A673 (cell line): ENCODE data around the gene VMAC. TPM values are rescaled to one million over a fixed set of nuclear protein-coding genes. Genes with fewer than 3 reads are reported as not detected.

ENCODE experiments used
- BruUV-seq: library from RNA; stranded (reverse); fragments of 400-500 nt; replicated peaks from 2 replicates; lab custom pipeline; 2021; lab: Mats Ljungman, UMichigan
- CTCF ChIA-PET: fragments of 300-600 bp; sonication (Branson Sonifier 250); formaldehyde crosslinking; loops from one replicate; lab custom pipeline; 2022; ENCODE audit warnings: antibody characterized with exemption; lab: Charles Lee
- POLR2A ChIA-PET: fragments of 300-600 bp; sonication (Branson Sonifier 250); formaldehyde crosslinking; loops from one replicate; lab custom pipeline; 2022; ENCODE audit warnings: antibody characterized with exemption; ENCODE audit not compliant: low non-redundant PET; lab: Charles Lee
- DNase-seq: peaks from one replicate; pipeline ENCODE4 v3.0.0-alpha.2; 2015; ENCODE audit warnings: low spot score
- H3K27ac ChIP-seq: fragments of 200-600 bp; sonication (generic); 2 replicates; pipeline ENCODE4 v1.5.1; 2016; ENCODE audit warnings: mixed run types, low read depth, mild to moderate bottlenecking, mixed read lengths, antibody characterized with exemption, low read length; ENCODE audit not compliant: poor library complexity, severe bottlenecking
- H3K27me3 ChIP-seq: fragments of 200-600 bp; sonication (generic); replicated peaks from 2 replicates; pipeline ENCODE4 v1.6.1; 2017; ENCODE audit warnings: mixed run types, low read depth, mild to moderate bottlenecking, mixed read lengths, antibody characterized with exemption, low read length; ENCODE audit not compliant: insufficient read depth, poor library complexity
- H3K36me3 ChIP-seq: fragments of 200-600 bp; sonication (generic); 2 replicates; pipeline ENCODE4 v1.6.1; 2016; ENCODE audit warnings: mixed run types, mild to moderate bottlenecking, mixed read lengths, antibody characterized with exemption, low read length; ENCODE audit not compliant: insufficient read depth, poor library complexity, severe bottlenecking
- H3K4me1 ChIP-seq: fragments of 200-600 bp; sonication (generic); 2 replicates; pipeline ENCODE4 v1.6.1; 2017; ENCODE audit warnings: mixed run types, mild to moderate bottlenecking, mixed read lengths, antibody characterized with exemption, low read length; ENCODE audit not compliant: insufficient read depth, poor library complexity, severe bottlenecking
- H3K4me3 ChIP-seq: fragments of 200-600 bp; sonication (generic); 2 replicates; pipeline ENCODE4 v1.5.1; 2016; ENCODE audit warnings: low read depth, mixed run types, mild to moderate bottlenecking, mixed read lengths, low read length; ENCODE audit not compliant: poor library complexity, severe bottlenecking
- H3K9me3 ChIP-seq: fragments of 200-600 bp; sonication (generic); 2 replicates; pipeline ENCODE4 v1.6.1; 2016; ENCODE audit warnings: mixed run types, low read depth, mild to moderate bottlenecking, mixed read lengths, antibody characterized with exemption, low read length; ENCODE audit not compliant: poor library complexity, severe bottlenecking
- CTCF ChIP-seq: fragments of 300-800, 200-600 bp; sonication (generic); conservative IDR thresholded peaks from 2 replicates; pipeline ENCODE4 v1.5.1; 2017; ENCODE audit warnings: low read depth, mild to moderate bottlenecking, antibody characterized with exemption, low read length, moderate library complexity, mixed read lengths
- EZH2 ChIP-seq: fragments of 200-600 bp; sonication (generic); IDR thresholded peaks from 2 replicates; pipeline ENCODE4 v1.6.1; 2017; ENCODE audit warnings: borderline replicate concordance, low read depth, mild to moderate bottlenecking, mixed read lengths, antibody characterized with exemption, low read length; ENCODE audit not compliant: poor library complexity, severe bottlenecking
- intact Hi-C: fragments of 100-400 bp; cut with micrococcal nuclease; formaldehyde crosslinking; loops from one replicate; pipeline ENCODE4 v1.10.0; 2022; ENCODE audit not compliant: unreplicated experiment
- total RNA-seq: library from RNA; stranded (reverse); gene quantifications from 2 replicates; pipeline ENCODE4 v1.2.3, GENCODE V29; 2021

VMAC gene
- total RNA-seq, 1 experiment from 2014 or later, result 0.67 TPM

GRCh38 chr19:5914946-5915781 is 10.5 kb downstream of the VMAC start:
- DNase-seq, result no peak
- no TSS peak for BruUV-seq
- TF ChIP-seq EZH2 (no peak), CTCF (no peak)
- no peaks in the 10 kb centered on the region for H3K4me1 ChIP-seq
- H3K4me3 ChIP-seq, result no peak overlapping the region
- H3K36me3 ChIP-seq, result peaks cover 44% of the 10 kb centered on the region
- H3K27ac ChIP-seq, result no peak overlapping the region
- ChIA-PET CTCF (no interaction called here), POLR2A (no interaction called here)
- H3K9me3 ChIP-seq, result no peaks in the 10 kb centered on the region
- no peaks in the 10 kb centered on the region for H3K27me3 ChIP-seq
- intact Hi-C loops, result no loop called here

GRCh38 chr19:5915782-5916165 is 11.1 kb downstream of the VMAC start:
- no peak for DNase-seq
- ChIA-PET POLR2A (no interaction called here), CTCF (no interaction called here)
- Histone ChIP-seq H3K27ac (no peak overlapping the region), H3K9me3 (no peaks in the 10 kb centered on the region), H3K36me3 (peaks cover 46% of the 10 kb centered on the region), H3K4me3 (no peak overlapping the region), H3K4me1 (no peaks in the 10 kb centered on the region), H3K27me3 (no peaks in the 10 kb centered on the region)
- no peak for TF ChIP-seq CTCF
- TF ChIP-seq EZH2, result no peak
- no TSS peak for BruUV-seq
- intact Hi-C loops, result no loop called here

- Histone ChIP-seq H3K9me3 (no peaks in the 10 kb centered on the region), H3K27ac (no peak overlapping the region), H3K36me3 (peaks cover 46% of the 10 kb centered on the region), H3K4me3 (no peak overlapping the region), H3K4me1 (no peaks in the 10 kb centered on the region), H3K27me3 (no peaks in the 10 kb centered on the region)
- DNase-seq, result no peak
- TF ChIP-seq CTCF (no peak), EZH2 (no peak)
- intact Hi-C loops, result no loop called here
- TSS peak; percentile 38 for BruUV-seq
- POLR2A ChIA-PET, result no interaction called here
- CTCF ChIA-PET, result no interaction called here
These were observed 11.6 kb downstream of the VMAC start for GRCh38 chr19:5916181-5916708.
